Activated gamma-delta T cell treated with Interleukin-2 at 50 U/mL for 16 hours (primary cell): Measurements from ENCODE around the gene CARNS1.
"Not testable (repeated sequence)": the region's sequence is repeated elsewhere in the genome, so short reads cannot be mapped to it uniquely, and the experiment has no call there.

ENCODE experiments used
- DNase-seq: peaks from one replicate; pipeline ENCODE4 v3.0.0-alpha.2; 2020

Gene CARNS1

DNA sequence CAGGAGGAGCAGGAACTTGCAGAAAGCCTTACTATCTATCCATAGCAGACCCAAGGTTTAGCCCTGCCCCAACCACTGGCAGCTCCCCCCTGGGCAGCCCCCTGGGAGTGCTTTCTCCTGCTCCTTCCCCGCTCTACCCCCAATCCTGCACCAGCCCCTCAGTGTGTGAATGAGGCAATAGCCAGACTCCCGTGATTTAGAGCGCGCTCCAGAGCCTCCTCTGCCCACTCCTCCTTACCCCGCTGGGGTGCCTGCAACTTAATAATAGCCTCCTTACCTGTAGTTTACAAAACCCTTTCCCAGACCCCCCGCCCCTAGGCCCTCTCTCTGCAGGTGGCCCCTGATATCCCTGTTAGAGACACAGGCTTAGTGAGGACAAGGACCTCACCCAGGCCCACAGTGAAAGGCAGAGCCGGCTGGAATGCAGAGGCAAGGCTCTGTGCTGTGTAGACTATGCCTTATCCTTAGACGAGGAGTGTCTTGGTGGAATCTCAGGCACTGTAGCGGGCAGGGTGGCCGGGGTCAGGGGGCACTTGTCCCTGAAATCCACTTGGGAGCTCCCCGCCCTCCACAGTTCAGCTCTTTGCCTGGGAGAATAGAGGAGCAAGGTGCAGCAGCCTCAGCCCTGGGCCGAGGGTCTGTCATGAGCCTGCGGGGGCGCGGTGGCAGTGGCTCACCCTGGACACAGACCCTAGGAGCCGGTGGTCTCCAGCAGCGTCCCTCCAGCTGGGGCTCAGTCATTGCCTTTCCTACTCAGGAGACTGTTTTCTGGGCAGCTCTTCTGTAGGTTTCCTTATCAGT lies 4.3 kb upstream of the CARNS1 start:
- DNase-seq: no peak

GRCh38 chr11:67411785-67412152 lies 3.7 kb upstream of the CARNS1 start:
- no peak for DNase-seq

GRCh38 chr11:67412495-67413179 lies 2.8 kb upstream of the CARNS1 start:
- DNase-seq: no peak

DNA sequence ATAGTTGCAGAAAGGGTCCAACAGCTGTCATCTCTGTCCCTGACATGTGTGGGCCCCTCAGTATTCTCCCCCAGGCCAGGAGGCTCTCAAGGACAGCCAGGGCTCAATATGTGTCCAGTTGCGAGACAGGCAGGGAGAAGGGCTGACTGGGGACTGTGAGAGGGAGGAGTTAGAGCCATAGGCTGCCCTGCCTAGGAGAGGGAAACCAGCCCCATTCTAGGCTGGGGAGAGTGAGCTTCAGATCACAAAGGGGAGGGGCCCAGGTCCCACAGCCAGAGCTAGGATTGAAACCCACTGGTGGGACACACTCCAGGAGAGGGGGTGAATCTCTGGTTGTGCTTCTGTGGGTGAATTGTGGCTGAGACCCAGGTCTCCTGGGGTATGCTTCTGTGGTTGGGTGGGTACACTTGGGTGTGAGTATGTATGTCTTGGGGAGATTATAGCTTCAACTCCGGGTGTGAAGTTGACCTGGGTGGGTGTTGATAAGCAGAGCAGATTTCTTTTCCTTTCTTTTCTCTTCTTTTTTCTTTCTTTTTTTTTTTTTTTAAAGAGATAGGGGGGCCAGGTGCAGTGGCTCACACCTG lies 2.1 kb upstream of the CARNS1 start:
- no peak for DNase-seq

DNA sequence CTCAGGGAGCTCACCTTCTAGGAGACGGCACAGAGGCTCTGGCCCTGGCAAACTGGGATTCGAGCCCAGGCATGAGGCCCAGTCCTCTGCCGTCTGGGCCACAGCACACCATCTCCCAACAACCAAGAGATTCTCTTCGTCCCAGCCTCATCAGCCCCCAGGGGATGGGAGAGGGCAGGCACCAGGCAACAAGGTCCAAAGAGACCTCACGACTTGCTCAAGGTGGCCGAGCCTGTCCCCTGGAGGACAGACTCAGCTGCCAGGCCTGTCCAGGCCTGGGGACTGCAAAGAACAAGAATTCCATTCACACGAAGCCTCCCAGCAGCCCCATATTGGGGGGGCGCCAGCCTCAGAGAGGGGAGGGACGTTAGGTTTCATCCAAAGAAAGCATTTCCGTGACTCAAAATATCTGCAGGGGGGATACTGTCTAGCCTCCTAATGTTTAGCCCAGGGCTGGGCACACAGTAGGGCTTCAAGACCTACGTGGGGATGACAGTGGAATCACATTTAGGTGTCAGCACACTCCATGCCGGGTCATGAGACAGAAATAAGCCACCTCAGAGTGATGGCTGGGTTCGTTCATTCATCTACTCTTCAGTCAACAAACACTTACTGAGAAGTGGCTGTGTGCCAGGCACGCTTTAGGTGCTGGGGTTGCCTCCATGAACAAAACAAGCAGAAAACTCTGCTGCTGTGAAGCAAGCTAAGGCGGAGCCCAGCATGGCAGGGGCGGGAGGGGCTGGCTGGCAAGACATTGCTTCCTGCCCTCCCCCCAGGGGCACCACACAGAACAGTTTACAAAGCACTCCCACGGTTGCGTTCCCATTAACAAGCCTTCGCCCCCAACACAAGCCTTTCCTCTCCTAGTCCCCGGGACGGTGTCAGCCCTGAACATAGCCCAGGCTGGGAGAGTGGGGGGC lies 1.2 kb downstream of the CARNS1 start:
- peak; percentile 87 for DNase-seq

- no peak for DNase-seq
These were observed 1.9 kb downstream of the CARNS1 start for GRCh38 chr11:67417425-67417824.

DNA sequence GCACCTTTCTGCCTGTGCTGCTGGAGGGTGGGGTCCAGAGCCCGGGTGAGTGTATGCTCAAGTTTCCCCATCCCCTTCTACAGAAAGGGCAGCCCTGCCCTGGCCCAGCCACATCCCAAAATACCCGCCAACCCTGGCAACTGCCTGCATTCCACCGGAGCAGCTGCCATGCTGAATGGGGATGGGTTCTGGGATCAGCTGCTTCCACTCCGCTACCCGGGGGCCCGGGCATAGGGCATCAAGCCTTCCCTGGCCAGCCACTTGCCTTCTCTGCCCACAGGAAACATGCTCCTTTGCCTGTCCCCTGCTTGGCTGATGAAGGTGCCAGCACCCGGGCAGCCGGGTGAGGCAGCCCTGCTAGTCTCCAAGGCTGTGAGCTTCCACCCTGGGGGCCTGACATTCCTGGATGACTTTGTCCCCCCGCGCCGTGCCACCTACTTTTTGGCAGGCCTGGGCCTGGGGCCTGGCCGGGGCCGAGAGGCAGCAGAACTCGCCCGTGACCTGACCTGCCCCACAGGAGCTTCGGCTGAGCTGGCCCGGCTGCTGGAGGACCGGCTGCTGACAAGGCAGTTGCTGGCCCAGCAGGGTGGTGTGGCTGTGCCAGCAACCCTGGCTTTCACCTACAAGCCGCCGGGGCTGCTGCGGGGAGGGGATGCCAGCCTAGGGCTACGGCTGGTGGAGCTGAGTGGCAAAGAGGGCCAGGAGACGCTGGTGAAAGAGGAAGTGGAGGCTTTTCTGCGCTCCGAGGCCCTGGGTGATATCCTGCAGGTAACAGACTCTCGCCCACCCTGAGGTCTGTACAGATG lies 3.2 kb downstream of the CARNS1 start:
- peak; percentile 57 for DNase-seq

DNA sequence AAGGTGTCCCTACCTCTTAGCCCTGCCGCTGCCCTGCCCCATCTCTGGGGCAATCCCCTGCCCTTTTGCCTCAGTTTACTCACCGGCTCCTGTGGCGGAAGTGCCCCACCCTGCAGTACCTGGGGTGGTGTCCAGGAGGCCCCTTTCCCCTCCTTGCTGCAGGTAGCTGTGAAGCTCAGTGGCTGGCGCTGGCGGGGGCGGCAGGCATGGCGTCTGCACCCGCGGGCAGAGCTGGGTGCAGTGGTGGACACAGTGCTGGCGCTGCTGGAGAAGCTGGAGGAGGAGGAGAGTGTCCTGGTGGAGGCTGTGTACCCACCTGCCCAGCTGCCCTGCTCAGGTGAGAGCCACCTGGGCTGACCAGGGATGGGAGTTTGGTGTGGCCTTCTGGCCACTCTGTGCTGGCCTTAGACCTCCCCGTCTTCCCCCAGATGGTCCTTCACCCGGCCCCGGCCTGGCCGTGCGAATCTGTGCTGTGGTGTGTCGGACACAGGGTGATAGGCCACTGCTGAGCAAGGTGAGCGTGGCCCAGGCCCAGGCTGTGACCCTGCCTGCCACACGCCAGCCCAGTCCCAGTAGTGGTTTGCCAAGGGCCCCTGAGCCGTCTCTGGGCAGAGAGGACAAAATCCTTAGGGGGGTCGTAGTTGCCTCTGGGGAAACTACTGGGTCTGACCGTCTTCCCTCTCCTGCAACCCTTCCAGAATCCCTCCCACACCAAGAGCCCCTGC lies 4.0 kb downstream of the CARNS1 start:
- DNase-seq: no peak

DNA sequence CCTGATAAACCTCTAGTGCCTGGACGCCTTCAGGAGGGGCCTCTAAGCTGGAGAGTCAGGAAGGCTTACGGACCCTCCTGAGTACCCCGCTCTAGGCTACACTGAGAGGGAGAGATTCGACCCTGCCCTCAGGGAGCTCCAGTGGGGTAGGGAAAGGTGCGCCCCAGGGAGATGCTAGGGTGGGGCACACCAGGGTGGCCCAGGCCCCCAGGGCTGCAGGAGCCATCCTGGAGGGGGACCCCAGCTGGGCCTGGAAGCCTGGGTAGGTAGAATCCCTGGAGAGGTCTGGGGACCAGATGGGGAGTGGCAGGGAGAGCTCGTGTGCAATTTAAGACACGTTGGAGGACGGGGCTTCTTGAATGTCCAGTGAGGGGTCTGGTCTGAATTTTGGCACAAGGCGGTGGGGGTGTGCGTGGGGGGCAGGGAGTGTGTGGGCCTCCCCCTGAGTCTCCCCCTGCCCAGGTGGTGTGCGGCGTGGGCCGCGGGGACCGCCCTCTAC lies 4.7 kb downstream of the CARNS1 start:
- DNase-seq: no peak

DNA sequence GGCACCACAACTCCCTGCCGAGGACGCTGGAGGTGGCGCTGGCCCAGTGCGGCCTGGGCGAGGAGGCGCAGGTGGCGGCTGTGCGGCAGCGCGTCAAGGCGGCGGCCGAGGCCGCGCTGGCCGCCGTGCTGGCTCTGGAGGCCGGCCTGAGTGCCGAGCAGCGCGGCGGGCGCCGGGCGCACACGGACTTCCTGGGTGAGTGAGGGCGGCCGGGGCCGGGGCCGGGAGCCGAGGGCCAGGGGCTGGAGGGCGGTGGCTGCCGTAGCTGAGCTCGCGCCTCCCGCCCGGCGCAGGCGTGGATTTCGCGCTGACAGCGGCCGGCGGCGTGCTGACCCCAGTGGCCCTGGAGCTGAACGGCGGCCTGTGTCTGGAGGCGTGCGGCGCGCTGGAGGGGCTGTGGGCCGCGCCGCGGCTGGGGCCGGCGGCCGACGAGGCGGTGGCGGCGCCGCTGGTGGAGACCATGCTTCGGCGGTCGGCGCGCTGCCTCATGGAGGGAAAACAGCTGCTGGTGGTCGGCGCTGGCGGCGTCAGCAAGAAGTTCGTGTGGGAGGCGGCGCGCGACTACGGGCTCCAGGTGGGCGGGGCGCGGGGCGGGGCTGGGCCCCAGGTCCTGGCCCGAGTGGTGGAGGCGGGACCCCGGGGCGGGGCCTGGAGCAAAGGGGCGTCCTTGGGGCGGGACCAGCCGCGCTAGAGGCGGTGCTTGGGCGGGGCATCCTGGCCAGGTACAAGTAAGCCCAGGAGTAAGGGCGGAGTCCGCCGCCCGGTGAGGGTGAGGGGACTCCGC lies 5.4 kb downstream of the CARNS1 start:
- DNase-seq: peak; percentile 99

DNA sequence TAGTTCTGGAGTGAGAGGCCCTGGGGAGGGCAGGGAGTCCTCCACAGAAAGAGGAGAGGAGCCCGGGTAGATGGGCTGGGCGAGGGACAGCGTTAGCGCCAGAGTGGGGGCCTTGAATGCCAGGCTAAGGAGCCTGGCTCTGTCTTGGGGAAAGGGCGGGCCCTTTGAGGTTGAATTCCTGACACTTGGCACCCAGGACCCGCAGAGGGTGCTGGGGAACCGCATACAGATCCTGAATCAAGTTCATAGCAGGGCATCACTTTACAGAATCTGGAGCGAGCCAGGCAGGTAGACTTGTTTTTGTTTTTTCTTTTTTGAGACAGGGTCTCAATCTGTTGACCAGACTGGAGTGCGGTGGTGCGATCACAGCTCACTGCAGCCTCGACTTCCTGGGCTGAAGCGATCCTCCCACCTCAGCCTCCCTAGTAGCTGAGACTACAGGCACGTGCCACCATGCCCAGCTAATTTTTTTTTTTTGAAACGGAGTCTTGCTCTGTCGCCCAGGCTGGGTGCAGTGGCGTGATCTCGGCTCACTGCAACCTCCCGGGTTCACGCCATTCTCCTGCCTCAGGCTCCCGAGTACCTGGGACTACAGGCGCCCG lies 6.1 kb downstream of the CARNS1 start:
- DNase-seq: no peak

DNA sequence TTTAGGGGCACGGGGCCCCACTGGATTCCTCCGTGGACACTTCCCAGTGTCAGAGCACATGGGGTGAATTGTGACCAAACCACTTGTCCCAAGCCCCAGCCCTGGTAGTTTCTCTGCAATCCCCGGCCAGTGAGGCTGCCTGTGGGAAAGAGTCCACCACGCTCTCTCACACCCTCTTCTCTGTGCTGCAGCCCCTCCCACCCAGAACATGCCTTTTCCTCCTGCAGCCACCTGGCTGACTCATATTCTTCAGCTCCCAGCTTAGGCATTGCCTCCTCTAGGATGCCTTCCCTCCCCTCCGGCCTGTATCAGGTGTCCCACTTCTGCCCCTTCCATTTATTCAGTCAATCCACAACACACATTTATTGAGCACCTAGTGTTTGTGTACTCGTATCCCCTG lies 7.4 kb downstream of the CARNS1 start:
- no peak for DNase-seq

- no peak for DNase-seq
These were observed 8.0 kb downstream of the CARNS1 start for GRCh38 chr11:67423466-67423865.

DNA sequence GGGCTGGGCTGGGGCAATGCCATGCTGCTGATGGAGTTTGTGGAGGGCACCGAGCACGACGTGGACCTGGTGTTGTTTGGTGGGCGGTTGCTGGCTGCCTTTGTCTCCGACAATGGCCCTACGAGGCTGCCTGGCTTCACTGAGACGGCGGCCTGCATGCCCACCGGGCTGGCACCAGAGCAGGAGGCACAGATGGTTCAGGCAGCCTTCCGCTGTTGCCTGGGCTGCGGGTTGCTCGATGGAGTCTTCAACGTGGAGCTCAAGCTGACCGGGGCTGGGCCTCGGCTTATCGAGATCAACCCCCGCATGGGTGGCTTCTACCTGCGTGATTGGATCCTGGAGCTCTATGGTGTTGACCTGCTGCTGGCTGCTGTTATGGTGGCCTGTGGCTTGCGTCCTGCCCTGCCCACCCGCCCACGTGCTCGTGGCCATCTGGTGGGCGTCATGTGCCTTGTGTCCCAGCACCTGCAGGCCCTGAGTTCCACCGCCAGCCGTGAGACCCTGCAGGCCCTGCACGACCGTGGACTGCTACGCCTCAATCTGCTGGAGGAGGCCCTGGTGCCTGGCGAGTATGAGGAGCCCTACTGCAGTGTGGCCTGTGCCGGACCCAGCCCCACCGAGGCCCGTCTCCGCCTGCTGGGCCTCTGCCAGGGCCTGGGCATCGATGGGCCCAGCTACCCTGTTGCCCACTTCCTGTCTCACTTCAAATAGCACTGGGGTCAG lies 8.6 kb downstream of the CARNS1 start:
- DNase-seq: no peak

DNA sequence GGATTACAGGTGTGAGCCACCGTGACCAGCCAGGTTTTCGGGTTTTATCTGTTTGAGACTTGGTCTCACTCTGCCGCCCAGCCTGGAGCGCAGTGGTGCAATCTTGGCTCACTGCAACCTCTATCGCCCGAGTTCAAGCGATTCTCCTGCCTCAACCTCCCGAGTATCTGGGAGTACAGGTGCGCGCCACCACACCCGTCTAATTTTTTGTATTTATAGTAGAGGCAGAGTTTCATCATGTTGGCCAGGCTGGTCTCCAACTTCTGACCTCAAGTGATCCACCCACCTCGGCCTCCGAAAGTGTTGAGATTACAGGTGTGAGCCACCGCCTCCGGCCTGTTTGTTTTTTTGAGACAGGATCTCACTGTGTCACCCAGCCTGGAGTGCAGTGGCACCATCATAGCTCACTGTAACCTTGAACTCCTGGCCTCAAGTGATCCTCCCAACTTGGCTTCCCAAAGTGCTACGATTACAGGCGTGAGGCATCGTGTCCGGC lies 11.9 kb downstream of the CARNS1 start:
- not testable (repeated sequence) for DNase-seq

GRCh38 chr11:67428052-67429001 lies 12.8 kb downstream of the CARNS1 start, which contains the start of gene RPS6KB2:
Gene RPS6KB2, plus strand, starts transcription at chr11:67428494. Its CDS starts 52 bp downstream, at chr11:67428546.
- DNase-seq: peak; percentile 99

DNA sequence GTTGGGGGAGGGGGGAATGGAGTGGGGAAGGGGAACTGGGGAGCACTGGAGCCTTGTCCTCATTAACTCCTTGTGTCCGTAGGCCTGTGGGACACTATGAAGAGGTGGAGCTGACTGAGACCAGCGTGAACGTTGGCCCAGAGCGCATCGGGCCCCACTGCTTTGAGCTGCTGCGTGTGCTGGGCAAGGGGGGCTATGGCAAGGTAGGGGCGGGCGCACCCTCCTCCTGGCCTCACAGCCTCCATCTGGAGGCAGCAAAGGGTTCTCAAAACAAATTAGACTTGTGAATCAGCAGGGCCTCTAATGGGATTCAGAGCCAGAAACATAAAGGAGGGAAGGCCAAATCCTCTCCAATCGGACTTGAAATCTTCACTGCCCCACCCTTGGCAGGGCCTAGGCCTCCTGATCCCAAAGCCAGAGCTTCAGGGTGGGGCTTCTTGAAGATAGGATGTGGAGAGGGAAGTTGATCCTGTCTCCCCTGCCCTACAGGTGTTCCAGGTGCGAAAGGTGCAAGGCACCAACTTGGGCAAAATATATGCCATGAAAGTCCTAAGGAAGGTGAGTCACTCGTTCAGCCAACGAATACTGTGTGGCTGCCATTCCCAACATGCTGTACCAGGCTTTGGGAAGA lies 13.7 kb downstream of the CARNS1 start:
- no peak for DNase-seq
